GM15510 (cell line): ENCODE results near the gene CMIP.

ENCODE experiments used
- POLR2A ChIP-seq: IDR thresholded peaks from 3 replicates; pipeline ENCODE4 v1.6.1; 2011; ENCODE audit warnings: borderline replicate concordance; ENCODE audit not compliant: insufficient read length; ENCODE audit errors: extremely low read depth

Gene CMIP

GRCh38 chr16:81497690-81498089, 53.1 kb downstream of the CMIP start:
- TF ChIP-seq POLR2A: no peak

DNA sequence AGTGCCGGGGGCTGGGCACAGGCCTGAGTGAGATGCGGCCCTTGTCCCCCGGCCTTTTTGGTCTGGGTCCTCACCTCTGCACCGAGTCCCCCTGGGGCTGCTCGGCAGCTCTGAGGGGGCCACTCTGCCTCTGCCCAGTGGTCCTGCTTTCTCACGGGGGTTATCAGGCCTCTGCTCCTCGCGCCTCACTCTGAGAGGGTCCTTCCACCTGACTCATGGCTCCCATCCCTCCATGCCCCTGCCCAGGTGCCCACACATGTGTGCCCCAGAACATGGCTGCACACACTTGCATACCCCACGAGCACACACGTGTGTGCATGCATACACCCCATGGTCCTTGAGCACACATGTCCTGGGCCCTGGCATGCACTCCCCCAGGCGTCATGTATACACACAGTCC, 53.7 kb downstream of the CMIP start:
- no peak for TF ChIP-seq POLR2A

- no peak for TF ChIP-seq POLR2A
These were observed 55.2 kb downstream of the CMIP start for GRCh38 chr16:81499576-81500380.

- TF ChIP-seq POLR2A: no peak
These were observed 56.4 kb downstream of the CMIP start for GRCh38 chr16:81500833-81501521.

- no peak for TF ChIP-seq POLR2A
These were observed 57.9 kb downstream of the CMIP start for GRCh38 chr16:81502396-81503070.

GRCh38 chr16:81505011-81505661, 60.5 kb downstream of the CMIP start:
- TF ChIP-seq POLR2A: no peak

DNA sequence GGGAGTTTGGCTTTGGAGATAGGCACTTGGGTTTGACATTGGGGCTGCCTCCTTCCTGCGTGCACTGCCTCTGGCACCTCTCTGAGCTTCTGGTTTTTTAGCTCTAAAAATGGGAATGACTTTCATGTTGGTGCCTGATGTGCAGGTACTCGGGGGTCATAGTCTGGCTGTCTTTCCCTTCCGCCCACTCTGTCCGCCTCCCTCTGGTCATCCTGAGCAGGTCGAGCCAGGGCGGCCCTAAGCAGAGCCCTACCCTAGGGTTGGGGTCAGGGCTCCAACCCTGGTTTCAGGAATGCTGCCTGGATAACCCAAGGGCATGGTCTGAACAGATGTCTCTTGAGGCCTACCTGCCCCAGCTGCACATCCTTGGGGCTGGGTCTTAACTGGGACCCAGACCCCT, 64.8 kb downstream of the CMIP start:
- no peak for TF ChIP-seq POLR2A

GRCh38 chr16:81510016-81510415, 65.4 kb downstream of the CMIP start:
- no peak for TF ChIP-seq POLR2A

- TF ChIP-seq POLR2A: no peak
These were observed 66.8 kb downstream of the CMIP start for GRCh38 chr16:81511371-81511770.

DNA sequence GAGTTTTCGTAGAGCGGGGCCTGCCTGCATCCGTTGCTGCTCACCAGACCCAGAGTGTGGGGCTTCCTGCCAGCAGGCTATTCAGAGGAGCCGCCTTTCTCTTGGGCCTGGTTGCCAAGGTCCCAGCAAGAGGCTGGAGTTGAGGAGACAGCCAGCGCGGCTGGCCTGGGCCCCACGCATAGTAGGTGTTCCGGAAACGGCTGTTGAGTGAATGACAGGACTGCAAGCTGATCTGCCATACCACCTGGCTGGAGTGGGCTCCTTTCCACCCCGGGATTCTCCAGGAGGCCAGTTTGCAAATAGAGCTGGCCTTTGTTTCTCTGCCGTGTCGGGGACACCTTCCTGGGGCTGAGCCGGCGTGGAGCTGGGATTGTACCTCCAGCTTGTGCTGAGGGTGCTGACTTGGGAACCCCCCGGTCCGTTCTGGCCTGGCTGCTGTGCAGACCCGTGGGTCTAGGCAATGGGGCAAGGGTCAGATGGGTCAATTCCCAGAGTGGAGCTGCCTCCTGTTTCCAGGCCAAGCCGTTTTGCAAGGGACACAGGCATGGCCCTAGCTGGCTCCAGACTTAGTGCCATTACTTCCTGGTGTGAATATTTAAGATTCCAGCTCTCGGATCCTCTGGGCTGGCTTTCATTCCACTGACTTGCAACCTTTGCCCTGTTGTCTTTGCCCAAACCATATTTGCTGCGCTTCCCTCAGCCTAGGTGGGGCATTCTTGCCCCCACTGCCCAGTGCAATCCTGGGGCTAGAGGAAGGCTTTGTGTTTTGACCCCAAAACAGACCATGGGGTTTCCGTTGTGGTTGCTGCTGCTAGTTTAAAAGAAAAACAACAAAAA, 68.8 kb downstream of the CMIP start:
- TF ChIP-seq POLR2A: no peak

DNA sequence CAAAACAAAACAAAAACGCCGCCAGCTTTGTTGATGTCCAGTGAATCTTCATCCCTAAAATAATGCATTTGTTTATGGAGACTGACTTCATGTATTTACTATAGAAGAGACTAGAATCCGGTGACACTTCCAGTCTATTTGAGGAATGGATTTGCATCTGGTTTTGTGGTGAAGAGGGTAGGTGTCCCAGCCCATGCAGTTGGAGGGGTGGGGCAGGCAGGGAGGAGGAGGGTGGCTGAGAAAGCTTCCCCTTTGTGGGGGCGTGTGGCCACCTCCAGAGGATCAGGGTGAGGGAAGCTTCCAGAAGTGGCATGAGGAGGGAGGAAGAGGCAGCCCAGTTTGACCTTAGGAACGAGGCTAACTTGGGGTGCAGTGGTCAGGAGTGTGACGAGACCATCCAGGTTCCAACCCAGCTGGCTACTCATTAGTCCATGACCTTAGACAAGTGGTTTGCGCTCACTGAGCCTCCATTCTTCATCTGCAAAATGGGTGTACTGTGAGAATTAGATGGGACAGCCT, 69.5 kb downstream of the CMIP start:
- no peak for TF ChIP-seq POLR2A

DNA sequence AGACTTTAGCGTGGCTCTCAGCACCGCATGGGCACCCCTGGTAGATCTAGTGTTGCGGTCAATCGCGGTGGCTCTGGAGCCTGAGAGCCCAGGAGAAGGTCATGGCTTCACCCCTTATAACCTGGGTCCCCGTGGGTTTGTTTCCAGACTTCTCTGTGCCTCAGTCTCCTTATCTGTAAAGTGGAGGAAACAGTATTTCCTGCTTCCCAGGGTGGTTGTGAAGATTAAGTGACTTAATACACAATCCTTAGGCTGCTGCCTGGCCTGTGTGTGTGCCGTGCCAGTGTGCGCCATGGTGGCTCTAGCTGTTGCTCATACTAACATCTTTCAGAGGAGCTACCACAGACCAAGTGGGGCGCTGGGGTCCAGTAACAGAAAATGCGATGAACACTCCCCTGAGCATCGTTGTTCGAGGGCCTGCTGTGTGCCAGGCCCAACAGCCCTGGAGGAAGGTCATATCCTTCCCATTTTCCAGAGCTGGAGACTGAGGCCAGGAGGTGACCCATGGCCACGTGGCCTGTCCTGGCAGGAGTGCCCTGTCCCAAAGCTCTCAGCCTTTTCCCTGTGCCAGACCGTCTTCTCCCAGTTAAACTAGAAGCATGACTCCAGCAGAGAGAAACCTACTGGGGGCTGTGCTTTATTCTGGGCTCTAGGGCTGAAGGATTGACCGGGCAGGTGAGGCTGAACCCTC, 70.1 kb downstream of the CMIP start:
- no peak for TF ChIP-seq POLR2A

DNA sequence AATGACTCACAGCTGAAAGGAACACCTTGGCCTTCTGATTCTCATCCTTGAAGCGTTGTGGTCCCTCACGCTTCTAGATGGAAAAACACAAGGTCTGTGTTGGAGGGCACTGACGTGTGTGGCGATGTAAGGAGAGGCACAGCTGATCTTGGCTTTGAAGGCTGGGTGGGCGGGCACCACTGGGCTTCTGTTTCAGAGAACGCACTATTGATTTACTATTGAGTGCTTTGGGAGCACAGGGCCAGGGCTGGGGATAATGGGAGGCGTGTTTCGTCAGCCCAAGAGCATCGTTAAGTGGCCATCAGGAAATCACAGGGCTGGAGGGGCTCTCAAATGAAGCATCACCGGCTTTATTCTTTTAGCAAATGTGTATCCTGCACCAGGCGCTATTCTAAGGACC, 70.7 kb downstream of the CMIP start:
- TF ChIP-seq POLR2A: no peak

- TF ChIP-seq POLR2A: no peak
These were observed 71.1 kb downstream of the CMIP start for GRCh38 chr16:81515721-81516120.

- TF ChIP-seq POLR2A: no peak
These were observed 72.0 kb downstream of the CMIP start for GRCh38 chr16:81516478-81517149.
